Glutamatergic neuron (in vitro differentiated cells): ENCODE results near the gene DYRK2. TPM values are rescaled to one million over a fixed set of nuclear protein-coding genes. Genes with fewer than 3 reads are reported as not detected.

ENCODE experiments used
- DNase-seq: peaks from one replicate; pipeline ENCODE4 v3.0.0; 2022
- H3K27ac Mint-ChIP-seq: one replicate; pipeline ENCODE4 v1.8.0; 2020; ENCODE audit warnings: mild to moderate bottlenecking, mixed read lengths, inconsistent platforms; ENCODE audit not compliant: unreplicated experiment
- H3K27me3 Mint-ChIP-seq: one replicate; pipeline ENCODE4 v1.8.0; 2020; ENCODE audit warnings: mild to moderate bottlenecking, moderate library complexity, mixed read lengths, inconsistent platforms; ENCODE audit not compliant: unreplicated experiment
- H3K36me3 Mint-ChIP-seq: one replicate; pipeline ENCODE4 v1.8.0; 2020; ENCODE audit warnings: mild to moderate bottlenecking, mixed read lengths, inconsistent platforms; ENCODE audit not compliant: unreplicated experiment
- H3K4me1 Mint-ChIP-seq: one replicate; pipeline ENCODE4 v1.8.0; 2020; ENCODE audit warnings: mild to moderate bottlenecking, low read depth, mixed read lengths, inconsistent platforms; ENCODE audit not compliant: unreplicated experiment
- H3K4me3 Mint-ChIP-seq: one replicate; pipeline ENCODE4 v1.8.0; 2020; ENCODE audit warnings: mild to moderate bottlenecking, mixed read lengths, inconsistent platforms; ENCODE audit not compliant: unreplicated experiment
- H3K9me3 Mint-ChIP-seq: one replicate; pipeline ENCODE4 v1.8.0; 2020; ENCODE audit warnings: mild to moderate bottlenecking, moderate library complexity, mixed read lengths, inconsistent platforms; ENCODE audit not compliant: unreplicated experiment
- CTCF ChIP-seq: fragments of 200-600 bp; sonication (generic); IDR thresholded peaks from one replicate; pipeline ENCODE4 v1.5.0; 2021; ENCODE audit not compliant: partially characterized antibody, unreplicated experiment
- total RNA-seq: library from RNA; stranded (reverse); fragmentation: NEBNext Ultra II Directional; extraction: Animal tissue kit (Norgen Biotek cat#: 25700); gene quantifications from one replicate; pipeline ENCODE4 v1.2.1, GENCODE V29; 2021; ENCODE audit not compliant: unreplicated experiment

The DYRK2 gene
- total RNA-seq, 1 donor from 2014 or later: 70.9 TPM

- H3K9me3 Mint-ChIP-seq: peaks cover 2% of the 10 kb centered on the region
- TF ChIP-seq CTCF: no peak
- peaks cover 12% of the 10 kb centered on the region for H3K4me1 Mint-ChIP-seq
- H3K36me3 Mint-ChIP-seq: no peaks in the 10 kb centered on the region
- no peak overlapping the region for H3K4me3 Mint-ChIP-seq
- H3K27ac Mint-ChIP-seq: no peak overlapping the region
- DNase-seq: no peak
- peaks cover 2% of the 10 kb centered on the region for H3K27me3 Mint-ChIP-seq
Measured at GRCh38 chr12:67704071-67704470, 55.5 kb downstream of the DYRK2 start.

DNA sequence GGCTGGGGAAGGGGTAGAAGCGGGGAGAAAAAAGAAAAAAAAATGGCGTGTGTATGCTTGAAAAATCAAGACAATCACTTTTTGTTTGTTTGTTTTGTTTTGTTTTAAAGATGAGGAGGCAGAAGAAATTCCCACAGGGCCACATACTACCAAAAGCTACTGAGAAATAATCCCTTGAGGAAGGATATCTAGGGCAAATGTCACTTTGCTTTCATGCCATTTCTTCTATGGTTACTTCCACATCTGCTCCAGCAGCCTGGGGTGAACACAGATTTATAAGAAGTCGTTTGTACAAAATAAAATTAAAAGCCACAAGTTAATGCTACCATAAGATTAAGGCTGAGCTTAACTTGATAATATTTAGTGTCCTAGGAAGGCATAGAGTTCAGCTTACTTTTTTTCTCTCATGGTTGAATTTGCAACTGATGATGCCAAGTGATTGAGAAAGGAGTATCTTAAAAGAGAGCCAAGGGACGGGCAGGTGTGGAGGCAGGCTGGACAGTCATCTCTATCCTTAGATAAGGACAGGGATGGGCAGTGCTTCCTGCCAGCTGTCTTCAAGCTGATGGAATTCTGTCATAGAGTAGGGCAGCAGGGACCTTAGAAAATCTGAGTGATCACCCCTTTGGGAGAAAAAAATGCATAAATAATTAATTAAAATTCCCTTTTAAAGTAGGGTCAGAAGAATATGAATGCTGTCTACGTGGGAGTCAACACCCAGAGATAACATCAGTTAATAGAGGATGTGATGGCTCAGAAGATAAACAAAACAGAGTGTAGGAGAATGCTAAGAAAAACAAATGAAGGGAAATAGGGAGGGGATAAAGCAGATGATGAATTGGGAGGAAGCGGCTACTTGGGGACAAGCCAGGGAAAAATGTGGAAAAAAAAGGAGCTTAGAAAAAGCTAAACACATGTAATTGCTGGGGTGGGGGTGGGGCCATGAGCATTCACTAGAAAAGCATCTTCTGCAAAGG, 57.1 kb downstream of the DYRK2 start:
- DNase-seq: peak; percentile 21
- Mint-ChIP-seq H3K27ac (no peak overlapping the region), H3K9me3 (peaks cover 2% of the 10 kb centered on the region), H3K27me3 (peaks cover 2% of the 10 kb centered on the region), H3K4me1 (peaks cover 12% of the 10 kb centered on the region), H3K4me3 (peak overlapping the region; percentile 23), H3K36me3 (no peaks in the 10 kb centered on the region)
- no peak for TF ChIP-seq CTCF

DNA sequence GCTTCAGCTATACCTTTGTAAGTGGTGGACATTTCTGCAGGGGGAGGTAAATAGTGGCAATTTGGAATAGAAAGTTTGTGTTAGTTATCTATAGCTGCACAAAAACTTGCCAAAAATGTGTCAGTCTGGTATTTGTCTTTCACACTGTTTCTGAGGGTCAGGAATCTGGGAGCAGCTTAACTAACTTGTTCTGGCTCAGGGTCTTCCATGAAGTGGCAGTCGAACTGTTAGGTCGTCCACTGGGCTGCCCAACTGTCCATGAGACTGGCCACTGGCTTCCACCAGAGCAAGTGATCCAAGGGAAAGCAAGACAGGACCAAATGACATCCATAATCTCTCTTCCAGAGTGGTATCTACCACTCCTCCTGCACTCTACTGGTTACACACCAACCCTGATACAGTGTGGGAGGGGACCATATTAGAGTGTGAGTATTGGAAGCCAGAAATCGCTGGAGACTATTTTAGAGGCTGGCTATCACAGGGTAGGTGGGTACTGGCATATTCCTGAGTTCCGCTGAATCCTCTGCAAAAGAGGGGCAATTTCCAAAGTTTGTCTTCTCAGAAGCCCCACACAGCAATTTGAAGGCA, 60.9 kb downstream of the DYRK2 start:
- H3K4me1 Mint-ChIP-seq: peaks cover 12% of the 10 kb centered on the region
- no peak overlapping the region for H3K27ac Mint-ChIP-seq
- H3K4me3 Mint-ChIP-seq: no peak overlapping the region
- peaks cover 2% of the 10 kb centered on the region for H3K27me3 Mint-ChIP-seq
- no peak for DNase-seq
- peaks cover 5% of the 10 kb centered on the region for H3K36me3 Mint-ChIP-seq
- peaks cover 2% of the 10 kb centered on the region for H3K9me3 Mint-ChIP-seq
- TF ChIP-seq CTCF: no peak

DNA sequence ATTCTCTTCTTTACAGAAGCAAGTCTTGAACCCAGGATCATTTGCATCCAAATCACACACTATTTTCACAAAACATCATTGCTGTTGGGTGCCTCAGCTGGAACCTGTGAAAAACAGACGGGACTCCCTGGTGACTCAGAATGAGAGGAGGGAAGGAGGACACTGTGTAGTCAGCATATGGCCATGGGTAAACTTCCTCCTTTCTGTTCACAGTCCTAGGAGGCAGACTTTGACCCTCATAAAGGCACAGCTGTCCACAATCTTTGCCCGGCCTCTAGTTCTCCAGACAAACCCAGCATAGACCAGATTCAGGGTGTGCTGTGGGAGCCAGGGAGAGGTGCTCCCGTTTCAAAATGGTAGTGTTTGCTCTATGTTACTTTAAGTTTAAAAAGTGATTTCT, 62.0 kb downstream of the DYRK2 start:
- no peak for DNase-seq
- Mint-ChIP-seq H3K4me3 (no peak overlapping the region), H3K27me3 (no peaks in the 10 kb centered on the region), H3K27ac (no peak overlapping the region), H3K4me1 (peaks cover 7% of the 10 kb centered on the region), H3K36me3 (peaks cover 5% of the 10 kb centered on the region), H3K9me3 (peaks cover 2% of the 10 kb centered on the region)
- TF ChIP-seq CTCF: no peak

DNA sequence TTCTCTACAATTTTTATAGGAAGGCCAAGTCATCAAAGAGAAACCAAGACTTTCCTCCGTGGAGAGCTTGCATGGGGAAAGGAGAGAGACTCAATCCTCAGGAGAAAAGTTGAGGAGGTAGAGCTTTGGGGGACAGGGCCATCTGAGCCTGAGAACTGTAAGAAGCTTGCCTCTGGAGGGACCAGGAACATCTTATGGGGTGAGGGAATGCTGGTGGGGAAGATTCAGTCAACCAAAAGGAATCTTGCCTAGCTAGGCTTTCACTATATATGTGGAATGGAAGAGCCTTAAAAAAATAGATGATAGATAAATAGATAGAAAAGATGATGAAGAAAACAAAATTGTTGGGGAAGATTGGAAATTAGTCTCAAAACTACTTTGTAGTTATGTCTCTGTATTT, 63.5 kb downstream of the DYRK2 start:
- Mint-ChIP-seq H3K36me3 (peaks cover 5% of the 10 kb centered on the region), H3K27ac (no peak overlapping the region), H3K4me3 (no peak overlapping the region), H3K9me3 (no peaks in the 10 kb centered on the region), H3K27me3 (no peaks in the 10 kb centered on the region), H3K4me1 (no peaks in the 10 kb centered on the region)
- DNase-seq: no peak
- no peak for TF ChIP-seq CTCF
